Nephron (organoid): Measurements from ENCODE around the gene GRAP.

Experiments
- H3K27ac Mint-ChIP-seq, 3 experiments: 2 replicates each; pipeline ENCODE4 v1.8.0; 2020; ENCODE audit warnings: mixed read lengths in 3 of 3, mild to moderate bottlenecking in 2 of 3, moderate library complexity in 1 of 3
- H3K27me3 Mint-ChIP-seq: 2 replicates; pipeline ENCODE4 v1.8.0; 2021; ENCODE audit warnings: low read depth, mild to moderate bottlenecking, moderate library complexity, mixed read lengths
- H3K36me3 Mint-ChIP-seq: 2 replicates; pipeline ENCODE4 v1.8.0; 2020; ENCODE audit warnings: low read depth, mixed read lengths
- H3K4me1 Mint-ChIP-seq: 2 replicates; pipeline ENCODE4 v1.8.0; 2020; ENCODE audit warnings: mixed read lengths
- H3K4me3 Mint-ChIP-seq, 3 experiments: 2 replicates each; pipeline ENCODE4 v1.8.0; 2020; ENCODE audit warnings: mild to moderate bottlenecking in 3 of 3, mixed read lengths in 3 of 3, moderate library complexity in 2 of 3
- H3K9me3 Mint-ChIP-seq: 2 replicates; pipeline ENCODE4 v1.8.0; 2020; ENCODE audit warnings: mixed read lengths
- CTCF ChIP-seq, 3 experiments: fragments of 200-600 bp; sonication (generic); IDR thresholded peaks; one replicate each; pipeline ENCODE4 v1.5.0; 2021; ENCODE audit warnings: antibody characterized with exemption in 3 of 3; ENCODE audit not compliant: unreplicated experiment in 3 of 3

GRAP gene

GRCh38 chr17:18987862-18988545 lies 58.8 kb downstream of the GRAP start:
- Mint-ChIP-seq H3K27ac (no peak overlapping the region), H3K9me3 (no peaks in the 10 kb centered on the region), H3K27me3 (no peaks in the 10 kb centered on the region), H3K4me3 (no peak overlapping the region), H3K4me1 (no peaks in the 10 kb centered on the region), H3K36me3 (no peaks in the 10 kb centered on the region)
- no peak for TF ChIP-seq CTCF (IDR thresholded peaks at IDR 0.05; ENCODE audit: unreplicated experiment in 3 of 3)

GRCh38 chr17:18987230-18987610 lies 59.5 kb downstream of the GRAP start:
- Mint-ChIP-seq H3K27me3 (no peaks in the 10 kb centered on the region), H3K4me3 (no peak overlapping the region), H3K9me3 (no peaks in the 10 kb centered on the region), H3K36me3 (no peaks in the 10 kb centered on the region), H3K4me1 (no peaks in the 10 kb centered on the region), H3K27ac (no peak overlapping the region)
- no peak for TF ChIP-seq CTCF (IDR thresholded peaks at IDR 0.05; ENCODE audit: unreplicated experiment in 3 of 3)

- H3K27ac Mint-ChIP-seq = no peak overlapping the region
- no peaks in the 10 kb centered on the region for H3K9me3 Mint-ChIP-seq
- H3K4me3 Mint-ChIP-seq = no peak overlapping the region
- no peak for TF ChIP-seq CTCF (IDR thresholded peaks at IDR 0.05; ENCODE audit: unreplicated experiment in 3 of 3)
- no peaks in the 10 kb centered on the region for H3K27me3 Mint-ChIP-seq
- no peaks in the 10 kb centered on the region for H3K4me1 Mint-ChIP-seq
- H3K36me3 Mint-ChIP-seq = no peaks in the 10 kb centered on the region
These were observed 60.1 kb downstream of the GRAP start for GRCh38 chr17:18986541-18987229.

GRCh38 chr17:18985475-18985874 lies 61.3 kb downstream of the GRAP start:
- Mint-ChIP-seq H3K4me1 (no peaks in the 10 kb centered on the region), H3K36me3 (no peaks in the 10 kb centered on the region), H3K9me3 (no peaks in the 10 kb centered on the region), H3K4me3 (no peak overlapping the region), H3K27ac (no peak overlapping the region), H3K27me3 (peaks cover 4% of the 10 kb centered on the region)
- no peak for TF ChIP-seq CTCF (IDR thresholded peaks at IDR 0.05; ENCODE audit: unreplicated experiment in 3 of 3)

- Mint-ChIP-seq H3K27me3 (peaks cover 7% of the 10 kb centered on the region), H3K4me1 (no peaks in the 10 kb centered on the region), H3K9me3 (no peaks in the 10 kb centered on the region), H3K4me3 (no peak overlapping the region), H3K27ac (no peak overlapping the region), H3K36me3 (no peaks in the 10 kb centered on the region)
- TF ChIP-seq CTCF (IDR thresholded peaks at IDR 0.05; ENCODE audit: unreplicated experiment in 3 of 3) = no peak
These were observed 62.3 kb downstream of the GRAP start for GRCh38 chr17:18984273-18985114.
